Measurements from ENCODE around the gene ENGASE. TPM values are rescaled to one million over a fixed set of nuclear protein-coding genes. Genes with fewer than 3 reads are reported as not detected.

ENGASE gene
- polyA plus RNA-seq, 1 of the 3 experiments (the other 2 are of a cell fraction): 30.1 TPM

- CTCF ChIA-PET: interaction anchor here (1.5 to 45.1 kb wide), 6 partner anchors 16 to 273 kb away, joined by 3 to 1305 read pairs (median 13); no protein-coding TSS in a partner anchor
- DNase-seq: no peak
- peaks cover 35% of the 10 kb centered on the region for H3K27me3 ChIP-seq (ENCODE audit: insufficient read depth)
- H3K9me2 ChIP-seq: no peaks in the 10 kb centered on the region
- no peak overlapping the region for H3K4me3 ChIP-seq (ENCODE audit: low read depth in 2 of 2, low read length in 1 of 2)
- no peaks in the 10 kb centered on the region for H3K79me2 ChIP-seq (ENCODE audit: insufficient read depth)
- no peak overlapping the region for H3K4me2 ChIP-seq
- H3K36me3 ChIP-seq (replicated peaks in 1 of 2; ENCODE audit: control insufficient read depth in 1 of 2, insufficient read depth in 2 of 2, low read length in 1 of 2): no peaks in the 10 kb centered on the region
- H2AFZ ChIP-seq (ENCODE audit: low read depth): no peak overlapping the region
- WGBS (ENCODE audit: low lambda C conversion rate): 69% methylated on average over 16 of the region's 19 CpGs
- no peaks in the 10 kb centered on the region for H3F3A ChIP-seq (replicated peaks; ENCODE audit: insufficient read depth)
- H3K4me1 ChIP-seq (ENCODE audit: control insufficient read depth in 1 of 2, insufficient read depth in 2 of 2, low read depth in 1 of 2, low read length in 1 of 2): peaks cover 0 to 27% of the 10 kb centered on the region in 2 experiments; a peak in 1 of 4 replicates
- H4K20me1 ChIP-seq (ENCODE audit: insufficient read depth): 0 out of 2 replicates have a peak, but pooled peaks cover 3% of the 10 kb centered on the region
- POLR2A ChIA-PET: no interaction called here
- TF ChIP-seq ZBTB33 (IDR thresholded peaks at IDR 0.05; ENCODE audit: borderline replicate concordance, low read depth) (no peak), SMC3 (IDR thresholded peaks at IDR 0.05; ENCODE audit: low read depth, low read length) (no peak)
- no peaks in the 10 kb centered on the region for H3K9me3 ChIP-seq
- no peak overlapping the region for H3K9ac ChIP-seq
- H3K27ac ChIP-seq (ENCODE audit: low read depth in 2 of 2, low read length in 1 of 2): no peak overlapping the region
Measured at GRCh38 chr17:79116575-79117368, 42.1 kb downstream of the ENGASE start.

- H3K4me1 ChIP-seq (ENCODE audit: control insufficient read depth in 1 of 2, insufficient read depth in 2 of 2, low read depth in 1 of 2, low read length in 1 of 2): peaks cover 0 to 27% of the 10 kb centered on the region in 2 experiments; a peak in 1 of 4 replicates
- no peak overlapping the region for H3K9ac ChIP-seq
- H3K4me2 ChIP-seq: no peak overlapping the region
- no peak overlapping the region for H3K4me3 ChIP-seq (ENCODE audit: low read depth in 2 of 2, low read length in 1 of 2)
- H3K9me2 ChIP-seq: no peaks in the 10 kb centered on the region
- ChIA-PET CTCF (interaction anchor here (0.7 to 45.1 kb wide), 7 partner anchors 9 to 271 kb away, joined by 3 to 1305 read pairs (median 4); no protein-coding TSS in a partner anchor), POLR2A (no interaction called here)
- H3K79me2 ChIP-seq (ENCODE audit: insufficient read depth): no peaks in the 10 kb centered on the region
- H3K27ac ChIP-seq (ENCODE audit: low read depth in 2 of 2, low read length in 1 of 2): no peak overlapping the region
- H3F3A ChIP-seq (replicated peaks; ENCODE audit: insufficient read depth): no peaks in the 10 kb centered on the region
- no peak for TF ChIP-seq RXRA (IDR thresholded peaks at IDR 0.05; ENCODE audit: borderline replicate concordance, low read depth)
- TF ChIP-seq CHD2 (IDR thresholded peaks at IDR 0.05; ENCODE audit: low read length, partially characterized antibody): no peak
- TF ChIP-seq MAX (IDR thresholded peaks at IDR 0.05; ENCODE audit: low read depth): no peak
- no peak for TF ChIP-seq RFX5 (IDR thresholded peaks at IDR 0.05; ENCODE audit: low read length)
- H4K20me1 ChIP-seq (ENCODE audit: insufficient read depth): 0 out of 2 replicates have a peak, but pooled peaks cover 3% of the 10 kb centered on the region
- H2AFZ ChIP-seq (ENCODE audit: low read depth): no peak overlapping the region
- H3K9me3 ChIP-seq: no peaks in the 10 kb centered on the region
- 80% methylated on average over 18 of the region's 21 CpGs for WGBS (ENCODE audit: low lambda C conversion rate)
- no peak for DNase-seq
- H3K27me3 ChIP-seq (ENCODE audit: insufficient read depth): peaks cover 33% of the 10 kb centered on the region
- H3K36me3 ChIP-seq (replicated peaks in 1 of 2; ENCODE audit: control insufficient read depth in 1 of 2, insufficient read depth in 2 of 2, low read length in 1 of 2): no peaks in the 10 kb centered on the region
Measured at GRCh38 chr17:79117905-79118487, 43.4 kb downstream of the ENGASE start.
